GM21786 (cell line): ENCODE results near the gene FBXW11.

Experiments used
- ATAC-seq: cut with Tn5 transposase; IDR thresholded peaks from one replicate; pipeline ENCODE4 v1.9.1; 2021; ENCODE audit not compliant: unreplicated experiment

Gene FBXW11

DNA sequence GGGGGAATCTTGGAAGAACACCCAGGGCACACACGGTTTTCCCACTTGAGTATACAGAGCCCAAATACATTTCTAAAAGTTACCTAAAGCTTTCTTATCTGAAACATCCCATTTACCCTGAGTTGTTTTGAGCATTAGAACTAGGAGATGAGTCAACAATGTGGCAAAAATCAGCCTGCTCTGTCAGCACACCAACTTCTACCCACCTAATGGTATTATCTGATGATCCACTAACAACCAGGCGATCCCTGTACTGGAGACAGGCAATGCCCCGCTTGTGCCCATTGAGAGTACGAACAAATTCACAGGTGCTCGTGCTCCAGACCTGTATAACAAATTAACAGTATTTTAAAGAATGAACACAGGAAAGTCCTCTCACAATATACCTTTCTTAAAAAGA is 133.8 kb downstream of the FBXW11 start:
- ATAC-seq, result no peak

DNA sequence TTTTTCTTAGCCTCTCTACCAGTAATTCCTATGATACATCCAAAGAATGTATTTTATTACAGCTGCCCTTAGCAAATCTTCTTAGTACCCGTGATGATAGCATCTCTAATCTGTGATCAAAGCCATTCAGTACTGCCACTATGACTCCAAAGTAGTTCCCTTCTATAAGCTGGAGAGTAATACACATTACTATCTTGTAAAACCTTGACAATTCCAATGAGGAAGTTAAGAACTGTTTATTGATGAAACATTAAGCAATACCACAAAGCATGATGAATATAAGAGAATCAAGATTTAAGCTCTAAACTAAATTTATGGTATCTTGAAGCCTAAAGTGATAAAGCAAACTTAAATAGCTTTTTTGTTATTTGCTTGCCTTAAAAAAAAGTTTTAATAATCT is 134.7 kb downstream of the FBXW11 start:
- ATAC-seq, result no peak

DNA sequence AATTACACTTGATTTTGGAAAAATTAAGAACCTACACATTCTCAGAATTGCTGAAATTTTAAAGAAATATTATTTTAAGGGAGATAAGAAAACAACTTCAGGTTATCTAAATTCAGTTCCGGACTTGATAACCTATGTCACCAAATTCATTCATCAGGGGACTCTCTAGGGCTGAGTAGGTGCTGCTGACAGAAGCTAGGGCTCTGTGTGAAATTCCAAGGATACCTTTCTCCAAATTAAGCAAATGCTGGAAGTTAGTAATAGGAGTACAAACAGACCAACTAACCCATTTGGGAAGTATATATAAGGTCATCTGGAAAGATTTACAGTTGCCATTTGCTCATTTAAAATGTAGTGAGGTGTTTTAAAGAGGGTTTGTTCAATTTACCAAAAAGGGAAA is 136.5 kb downstream of the FBXW11 start:
- ATAC-seq, result no peak

DNA sequence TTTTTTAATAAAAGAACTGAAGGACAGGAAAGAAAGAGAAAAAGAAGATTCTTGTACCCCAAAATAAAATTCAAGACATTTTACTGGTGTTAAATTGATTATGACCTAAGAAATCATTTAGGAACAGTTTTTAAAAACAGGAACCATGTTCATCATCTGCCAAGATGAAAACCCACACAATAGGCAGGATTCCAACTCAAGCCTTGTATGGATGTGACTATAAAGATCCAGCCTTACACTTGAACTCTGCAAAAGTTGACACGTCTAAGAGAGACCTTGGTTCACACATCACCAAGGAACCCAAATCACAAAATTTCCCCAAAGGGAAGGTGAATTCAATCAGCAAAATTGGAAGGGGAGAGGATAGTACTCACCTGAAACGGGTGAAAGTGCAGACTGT is 138.2 kb downstream of the FBXW11 start:
- ATAC-seq, result no peak

DNA sequence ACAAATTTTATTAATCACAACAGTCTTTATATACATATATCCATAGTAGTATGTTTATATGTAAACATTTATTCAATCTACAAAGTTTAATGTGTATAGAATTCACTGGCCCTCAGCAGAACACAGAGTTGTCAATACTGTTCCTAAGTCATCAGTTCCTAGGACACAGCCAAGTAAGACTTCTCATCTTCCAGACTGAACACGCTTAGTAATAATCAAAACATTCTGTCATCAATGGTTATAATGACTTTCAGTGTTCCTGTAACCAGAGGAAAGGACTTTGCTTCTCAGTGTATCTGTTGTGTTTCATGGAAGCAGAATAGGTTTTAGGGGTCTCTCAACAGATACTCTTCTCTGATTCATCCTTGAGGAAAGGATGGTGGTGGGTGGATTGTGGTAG is 138.7 kb downstream of the FBXW11 start:
- no peak for ATAC-seq

DNA sequence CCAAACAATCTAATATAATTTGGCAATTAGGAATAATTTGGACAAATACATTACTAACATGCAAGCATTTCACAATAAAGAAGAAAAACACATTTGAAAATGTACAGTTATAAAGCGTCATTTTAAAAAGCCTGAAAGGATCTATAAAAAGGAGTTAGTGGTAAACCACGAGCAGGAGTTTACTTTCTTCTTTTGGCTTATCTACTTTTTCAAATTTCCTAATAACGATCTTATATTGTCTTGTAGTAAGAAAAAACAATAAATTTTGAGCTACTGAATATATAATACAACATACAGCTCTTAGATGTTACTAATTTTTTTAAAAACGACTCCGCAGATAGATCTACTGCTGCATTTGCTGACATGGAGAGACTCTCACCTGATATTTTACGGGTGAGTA is 141.0 kb downstream of the FBXW11 start:
- no peak for ATAC-seq

DNA sequence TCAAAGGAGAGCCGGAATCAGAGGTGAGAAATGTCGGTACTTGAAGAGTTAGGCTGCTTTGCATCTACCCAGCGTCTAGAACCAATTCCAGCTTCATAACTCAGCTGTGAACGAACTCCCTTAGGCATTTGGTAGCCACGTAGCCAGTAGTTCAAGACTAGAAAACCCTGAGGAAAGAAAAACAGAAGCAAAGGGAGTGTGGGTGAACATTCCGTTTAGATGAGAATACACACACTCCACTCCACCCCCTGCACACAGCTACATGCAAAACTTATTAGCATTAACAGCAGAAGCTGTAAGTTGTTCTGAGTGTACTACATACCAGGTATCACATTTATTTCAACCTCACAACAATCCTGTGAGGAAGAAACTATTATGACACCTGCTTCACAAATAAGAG is 142.5 kb downstream of the FBXW11 start:
- no peak for ATAC-seq

DNA sequence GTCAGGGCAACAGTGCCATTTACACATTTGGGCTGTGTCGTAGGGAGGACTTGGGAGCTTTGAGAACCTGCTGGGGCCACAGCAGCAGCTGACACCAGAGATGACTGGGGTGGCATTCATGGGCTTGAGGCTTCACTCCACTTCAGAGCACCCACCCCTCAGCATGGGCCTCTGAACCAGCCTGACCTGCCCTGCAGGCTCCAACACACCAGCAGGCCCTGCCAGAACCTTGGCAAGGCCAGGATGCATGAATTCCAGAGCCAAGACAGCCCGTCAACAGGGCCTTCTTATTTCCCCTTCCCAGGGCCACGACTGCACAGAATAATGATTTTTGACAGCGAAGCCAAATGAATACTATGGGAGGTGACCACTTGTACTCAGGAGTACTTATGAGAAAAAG is 143.8 kb downstream of the FBXW11 start:
- no peak for ATAC-seq

DNA sequence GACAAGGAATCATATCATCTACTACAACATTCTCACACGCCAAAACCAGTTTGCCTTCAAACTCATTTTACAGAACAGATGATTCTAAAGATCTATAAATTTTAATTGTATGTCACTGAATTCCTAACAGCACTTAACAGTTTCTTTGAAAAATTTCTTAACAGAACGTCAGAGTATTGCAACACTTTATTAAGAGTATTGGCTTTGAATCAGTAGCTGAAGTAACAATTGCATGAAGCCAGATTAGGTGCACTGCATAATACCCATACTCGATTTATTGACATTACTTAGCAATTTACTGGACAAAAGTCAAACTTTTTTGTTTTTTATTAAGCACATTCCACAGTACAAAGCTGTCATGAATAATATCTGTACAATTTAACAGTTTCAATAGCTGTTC is 145.1 kb downstream of the FBXW11 start:
- ATAC-seq, result no peak

DNA sequence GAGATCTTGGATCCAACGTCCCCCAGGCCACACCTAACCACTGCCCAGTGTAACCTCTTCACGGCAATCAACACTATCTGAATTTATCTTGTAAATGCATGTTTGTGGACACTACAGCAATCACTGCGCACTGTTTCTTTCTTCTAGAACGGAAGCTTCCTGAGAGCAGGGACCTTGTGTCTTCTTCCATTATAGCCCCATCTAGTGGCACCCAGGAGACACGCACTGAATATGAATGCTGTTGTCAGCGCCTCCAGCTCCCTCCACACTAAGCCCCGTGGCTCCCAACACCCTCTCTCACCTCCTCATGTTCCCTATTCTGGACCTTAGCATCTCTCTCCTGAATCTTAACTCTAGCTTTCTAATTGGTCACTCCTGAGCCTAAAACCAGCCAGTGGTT is 148.1 kb downstream of the FBXW11 start:
- ATAC-seq, result no peak

DNA sequence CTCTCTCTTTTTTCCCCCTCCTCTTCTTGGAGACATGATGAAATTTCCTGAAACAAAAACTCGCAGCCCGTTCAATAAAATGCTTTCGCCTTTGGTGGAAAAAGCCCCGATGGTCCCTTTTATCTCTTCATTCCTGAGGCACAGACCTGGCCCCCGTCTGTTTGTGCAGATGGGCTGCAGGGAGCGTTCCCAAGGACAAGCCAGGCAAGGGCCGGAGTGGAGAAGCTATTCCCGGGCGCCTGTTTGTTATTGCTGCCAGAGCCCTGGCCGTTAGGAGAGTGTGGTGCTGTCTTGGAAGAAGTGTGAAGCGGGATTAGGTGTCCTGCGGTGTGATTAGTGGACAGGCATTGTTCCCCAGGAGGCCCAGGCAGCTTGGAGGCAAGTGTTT is 149.0 kb downstream of the FBXW11 start:
- ATAC-seq, result no peak

DNA sequence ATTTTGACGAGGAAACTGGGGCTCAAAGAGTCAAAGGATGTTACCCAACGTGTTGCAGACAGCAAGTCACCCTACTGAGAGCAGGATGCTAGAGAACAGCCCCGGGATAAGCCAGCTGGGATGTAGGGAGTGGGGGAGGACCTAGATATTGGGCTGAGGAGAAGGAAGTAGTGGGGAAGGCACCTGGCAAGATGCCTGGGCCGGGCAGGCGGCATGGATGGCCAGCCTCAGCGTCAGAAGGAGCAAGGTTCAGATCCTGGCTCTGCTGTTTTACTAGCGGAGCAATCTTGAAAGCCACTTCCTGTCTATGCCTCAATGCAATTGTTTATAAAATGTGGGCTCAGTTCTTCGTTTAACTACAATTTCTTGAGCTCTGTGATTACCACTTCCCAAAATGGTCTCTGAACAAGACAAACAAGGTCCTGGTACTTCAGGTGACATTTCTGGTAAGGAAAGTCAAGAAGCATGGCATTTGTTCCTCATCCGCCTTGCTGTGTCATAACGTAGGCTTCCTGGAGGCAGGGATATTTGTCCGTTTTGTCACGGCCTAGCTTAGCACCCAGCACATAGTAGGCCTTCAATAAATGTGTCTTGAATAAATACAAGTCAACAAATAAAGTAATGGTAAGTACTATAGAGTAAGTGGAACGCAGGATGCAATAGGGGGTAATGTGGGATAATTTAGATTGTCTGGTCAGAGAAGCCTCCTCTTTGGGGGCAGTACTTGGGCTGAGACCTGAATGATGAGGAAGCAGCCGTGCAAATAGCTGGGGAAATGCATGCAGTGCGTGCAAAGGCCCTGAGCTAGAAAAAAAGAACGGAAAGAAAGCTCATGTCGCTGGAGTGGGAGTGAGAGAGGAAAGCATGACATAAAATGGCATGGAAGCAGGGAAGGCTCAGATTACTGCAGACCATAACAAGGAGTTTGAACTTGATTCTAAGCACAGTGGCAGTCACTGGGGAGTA is 150.4 kb downstream of the FBXW11 start:
- ATAC-seq, result no peak

DNA sequence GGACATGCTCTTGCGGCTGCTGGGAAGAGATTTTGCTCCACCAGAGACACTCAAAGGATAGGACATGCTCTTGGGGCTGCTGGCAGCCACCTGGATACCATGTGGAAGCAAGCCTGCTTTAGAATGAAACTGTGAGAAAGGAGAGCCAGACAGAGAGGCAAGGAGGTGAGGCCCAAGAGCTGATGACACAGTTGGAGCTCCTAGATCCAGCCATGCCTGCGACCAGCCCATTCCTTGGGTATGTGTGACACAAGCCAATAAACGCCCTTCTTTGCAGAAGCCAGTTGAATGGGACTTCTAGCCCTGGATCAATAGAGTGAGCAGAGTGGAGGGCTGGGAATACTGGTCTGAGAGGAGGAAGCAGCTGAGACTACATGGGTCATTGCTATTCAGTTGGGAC is 151.2 kb downstream of the FBXW11 start:
- ATAC-seq, result no peak

DNA sequence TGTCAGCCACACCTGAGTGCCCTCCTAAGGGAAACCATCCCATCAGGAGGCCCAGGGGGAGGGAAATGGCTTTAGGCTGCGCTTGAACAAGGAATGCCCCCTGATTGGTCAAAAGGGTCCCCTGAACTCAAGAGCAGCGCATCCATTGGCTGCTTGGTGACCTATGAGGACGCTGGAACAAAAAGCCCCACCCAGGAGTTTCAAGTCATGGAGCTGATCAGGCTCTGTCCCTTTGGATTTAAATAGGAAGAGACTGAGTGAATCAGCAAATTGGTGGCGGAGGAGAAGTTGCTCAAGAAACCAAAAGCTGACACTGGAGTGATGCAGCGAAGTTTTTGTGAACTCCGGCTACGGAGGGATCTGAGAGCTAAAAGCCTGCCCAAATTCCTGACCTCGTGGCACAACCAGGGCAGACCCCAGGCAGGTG is 154.2 kb downstream of the FBXW11 start:
- no peak for ATAC-seq

DNA sequence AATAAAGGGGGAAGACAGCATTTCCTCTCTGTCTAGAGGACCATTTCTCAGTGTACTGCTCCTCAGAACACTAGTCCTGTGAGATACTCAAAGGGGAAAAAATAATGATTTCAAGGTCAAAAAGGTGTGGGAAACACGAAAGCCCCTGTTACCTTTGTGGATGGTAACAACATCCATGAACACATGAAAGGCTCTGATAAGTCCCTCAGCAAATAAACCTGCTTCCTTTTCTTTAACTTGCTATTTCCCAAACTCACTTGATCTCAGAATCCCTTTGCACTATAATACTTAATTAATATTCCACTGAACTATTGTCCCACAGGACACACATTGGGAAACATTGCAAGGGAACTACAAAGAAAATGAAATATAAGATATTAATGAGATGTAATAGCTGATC is 155.2 kb downstream of the FBXW11 start:
- no peak for ATAC-seq

DNA sequence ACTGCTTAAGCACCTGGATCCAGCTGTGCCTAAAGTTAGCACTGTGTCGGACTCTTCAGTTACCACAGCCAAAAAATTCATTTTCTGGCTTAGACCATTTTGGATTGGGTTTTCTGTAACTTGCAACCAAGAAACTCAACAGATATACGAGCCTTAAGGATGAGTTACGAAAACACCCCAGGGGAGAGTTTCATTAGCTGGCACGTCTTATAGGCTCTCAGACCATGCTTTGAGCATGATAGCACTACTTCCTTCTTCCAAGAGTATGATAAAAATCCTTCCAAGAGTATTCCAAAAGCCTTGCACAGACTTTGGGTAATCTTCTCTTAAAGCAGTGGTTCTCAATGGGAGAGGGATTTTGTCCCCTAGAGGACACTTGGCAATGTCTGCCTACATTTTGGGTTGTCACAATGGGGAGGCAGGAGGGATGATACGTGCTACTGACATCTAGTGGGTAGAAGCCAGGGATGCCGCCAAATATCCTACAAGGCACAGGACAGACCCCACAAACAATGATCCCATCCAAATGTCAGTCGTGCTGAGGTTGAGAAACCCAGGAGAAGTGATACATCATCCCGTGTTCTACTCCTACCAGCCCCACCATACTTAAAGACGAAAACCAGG is 156.0 kb downstream of the FBXW11 start:
- no peak for ATAC-seq

DNA sequence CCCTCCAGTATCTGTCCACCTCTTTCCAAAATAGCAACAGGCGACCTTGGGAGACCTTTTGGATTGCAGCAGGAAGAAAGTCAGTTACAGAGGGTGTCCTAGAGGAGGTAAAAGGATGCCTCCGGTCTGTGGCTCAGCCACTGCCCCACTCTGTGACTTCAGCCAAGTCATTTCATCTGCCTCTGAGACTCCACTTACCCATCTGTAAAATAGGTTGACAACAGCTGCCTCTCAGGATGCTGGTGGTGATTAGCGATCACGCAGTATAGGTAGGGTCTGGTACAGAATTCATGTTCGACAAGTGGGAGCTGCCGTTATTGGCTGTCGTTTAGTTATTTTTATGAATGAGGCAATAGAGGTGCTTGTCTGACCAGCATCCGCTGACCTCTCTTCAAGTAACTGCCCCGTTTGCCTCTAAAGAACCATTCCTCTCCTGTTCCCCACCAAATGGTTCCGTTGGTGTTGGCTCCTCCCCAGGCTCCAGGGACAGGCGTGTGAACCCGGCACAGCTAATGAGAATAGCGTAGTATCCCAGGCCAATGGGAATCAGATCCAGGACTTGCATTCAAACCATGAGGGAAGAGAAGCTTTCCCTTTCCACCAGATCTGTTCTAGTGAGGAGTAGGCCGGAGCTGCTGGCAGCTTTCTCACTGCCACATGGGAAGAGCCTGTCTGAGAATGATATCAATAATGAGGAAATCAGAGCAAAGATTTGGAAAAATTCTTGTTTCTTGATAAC is 156.7 kb downstream of the FBXW11 start:
- no peak for ATAC-seq

DNA sequence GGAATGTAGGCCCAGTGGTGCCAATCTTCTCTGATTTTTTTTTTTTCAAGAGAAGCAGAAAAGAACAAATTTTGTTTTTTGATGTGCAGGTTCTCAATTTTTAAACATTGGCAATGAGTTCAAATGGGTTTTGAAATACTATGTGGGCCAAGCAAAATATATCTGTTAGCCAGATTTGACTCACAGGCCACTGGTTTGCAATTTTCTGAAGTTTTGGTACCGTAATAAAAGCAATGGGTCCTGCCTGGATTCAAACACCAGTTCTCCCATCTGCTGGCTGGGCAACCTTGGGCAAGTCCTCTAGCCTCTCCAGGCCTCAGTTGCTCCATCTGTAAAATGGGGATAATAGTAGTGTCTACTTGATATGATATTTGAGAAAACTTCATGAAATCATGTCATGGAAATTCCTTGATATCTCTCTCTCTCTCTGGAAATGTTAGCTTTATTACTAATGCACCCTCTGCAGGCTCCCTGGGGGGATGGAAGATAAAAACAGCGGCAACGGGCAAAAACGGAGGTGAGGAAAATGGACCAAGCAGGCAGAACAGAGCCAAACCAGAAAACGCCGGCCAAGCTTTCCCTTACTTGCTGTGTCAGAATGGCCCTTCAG is 157.4 kb downstream of the FBXW11 start:
- ATAC-seq, result no peak

DNA sequence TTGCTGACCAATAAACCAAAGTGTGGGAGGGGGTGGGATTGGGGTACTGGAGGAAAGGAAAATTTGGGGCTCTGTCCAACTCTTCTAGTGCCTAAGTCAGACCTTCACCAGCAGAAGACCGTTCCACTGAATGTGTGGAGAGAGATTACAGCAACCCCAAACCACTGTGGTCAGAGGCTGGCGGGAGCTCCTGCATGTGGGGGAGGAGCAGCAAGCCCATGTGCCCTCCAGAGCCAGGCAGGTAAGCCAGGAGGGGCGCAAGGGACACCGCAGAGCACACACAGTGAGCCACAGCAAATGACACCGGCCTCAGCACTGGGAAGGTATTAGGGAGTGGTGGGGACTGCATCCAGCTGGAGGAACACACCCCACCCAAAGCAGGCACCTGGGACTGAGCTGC is 158.0 kb downstream of the FBXW11 start:
- no peak for ATAC-seq

DNA sequence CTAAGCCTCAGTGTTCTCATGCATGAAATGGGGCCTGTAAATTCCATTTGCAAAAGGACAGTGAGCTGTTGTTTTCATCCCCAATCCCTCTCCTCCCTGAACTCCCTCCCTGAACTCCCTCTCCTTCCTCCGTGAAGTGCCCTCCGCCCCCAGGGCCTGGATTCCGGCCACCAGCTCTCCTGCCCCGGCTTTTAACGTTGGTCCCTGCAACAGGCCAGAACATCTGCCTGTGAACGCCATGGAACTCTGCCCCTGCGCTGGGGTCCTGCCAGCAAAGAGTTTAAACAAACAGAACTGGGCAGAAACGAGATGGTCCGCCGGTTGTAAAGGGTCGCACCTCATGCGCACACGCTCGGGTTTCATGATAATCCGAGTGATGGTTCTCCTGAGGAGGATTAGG is 158.4 kb downstream of the FBXW11 start:
- no peak for ATAC-seq

DNA sequence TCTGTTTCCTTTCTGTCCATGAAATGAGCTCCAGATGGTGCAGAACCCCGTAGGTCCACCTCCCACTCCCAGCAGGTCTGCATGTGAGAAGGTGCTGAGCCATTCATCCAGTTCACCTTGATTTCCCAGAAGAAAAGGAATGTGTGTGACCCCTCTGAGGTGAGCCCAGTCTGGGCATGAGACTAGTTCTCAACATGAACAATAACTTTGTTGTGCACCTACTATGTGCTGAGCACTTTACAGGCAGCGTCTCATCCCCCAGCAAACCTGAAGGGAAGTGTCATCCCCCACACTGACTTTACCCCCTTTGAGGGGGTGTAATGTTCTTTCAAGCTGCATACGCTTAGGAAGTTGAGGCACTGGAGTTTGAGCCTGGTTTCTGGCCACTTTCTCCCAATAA is 159.4 kb downstream of the FBXW11 start:
- no peak for ATAC-seq
